Measurements from ENCODE around the gene PHF14.

The PHF14 gene

GRCh38 chr7:11082121-11082520 is 108.4 kb downstream of the PHF14 start:
- Histone ChIP-seq H3K4me1 (ENCODE audit: insufficient read depth, low read length) (no peaks in the 10 kb centered on the region), H2AFZ (ENCODE audit: low read depth, low read length) (no peak overlapping the region), H3K36me3 (ENCODE audit: insufficient read depth, low read length) (peaks cover 4% of the 10 kb centered on the region), H3K4me3 (ENCODE audit: low read length) (no peak overlapping the region), H3K27me3 (ENCODE audit: insufficient read depth, low read length) (no peaks in the 10 kb centered on the region), H3K9me3 (ENCODE audit: low read length) (peaks cover 3% of the 10 kb centered on the region)

- Histone ChIP-seq H3K9me3 (ENCODE audit: low read length) (peaks cover 3% of the 10 kb centered on the region), H2AFZ (ENCODE audit: low read depth, low read length) (no peak overlapping the region), H3K27me3 (ENCODE audit: insufficient read depth, low read length) (no peaks in the 10 kb centered on the region), H3K4me3 (ENCODE audit: low read length) (no peak overlapping the region), H3K36me3 (ENCODE audit: insufficient read depth, low read length) (peaks cover 4% of the 10 kb centered on the region), H3K4me1 (ENCODE audit: insufficient read depth, low read length) (no peaks in the 10 kb centered on the region)
These were observed 109.0 kb downstream of the PHF14 start for GRCh38 chr7:11082552-11083213.

DNA sequence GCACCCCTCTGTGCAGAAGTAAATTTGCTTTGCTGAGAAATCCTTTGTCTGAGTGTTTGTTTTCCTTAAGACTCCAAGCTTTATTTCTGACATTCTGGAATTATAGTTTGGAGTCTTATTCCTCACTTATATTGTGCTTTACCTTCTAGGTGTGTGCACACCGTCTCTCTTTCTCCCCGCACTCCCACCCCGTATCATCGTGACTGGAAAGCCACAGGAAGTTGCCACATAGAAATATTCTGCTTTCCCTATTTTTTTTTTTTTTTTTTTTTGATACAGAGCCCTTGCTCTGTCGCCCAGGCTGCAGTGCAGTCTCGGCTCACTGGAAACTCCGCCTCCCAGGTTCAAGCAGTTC is 109.5 kb downstream of the PHF14 start:
- no peak overlapping the region for H2AFZ ChIP-seq (ENCODE audit: low read depth, low read length)
- H3K4me3 ChIP-seq (ENCODE audit: low read length) = no peak overlapping the region
- H3K4me1 ChIP-seq (ENCODE audit: insufficient read depth, low read length) = no peaks in the 10 kb centered on the region
- no peaks in the 10 kb centered on the region for H3K27me3 ChIP-seq (ENCODE audit: insufficient read depth, low read length)
- H3K9me3 ChIP-seq (ENCODE audit: low read length) = peaks cover 3% of the 10 kb centered on the region
- peaks cover 6% of the 10 kb centered on the region for H3K36me3 ChIP-seq (ENCODE audit: insufficient read depth, low read length)

DNA sequence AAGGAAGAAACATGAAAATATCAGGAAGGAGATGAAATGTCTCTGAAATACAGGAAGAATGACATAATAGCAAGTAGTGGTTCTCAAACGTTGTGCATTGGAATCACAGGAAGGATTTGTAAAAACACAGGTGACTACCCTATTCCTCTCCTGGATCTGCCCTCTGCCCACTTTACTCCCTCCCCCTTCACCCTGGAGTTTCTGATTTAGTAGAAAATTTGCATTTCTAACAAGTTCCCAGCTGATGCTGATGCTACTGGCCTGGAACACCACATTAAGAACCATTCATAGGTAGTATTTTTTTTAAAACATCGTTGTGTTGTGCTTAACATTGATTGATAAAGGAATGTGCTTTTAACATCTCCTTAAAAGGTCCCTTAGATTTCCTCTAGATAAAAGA is 130.9 kb downstream of the PHF14 start:
- Histone ChIP-seq H2AFZ (ENCODE audit: low read depth, low read length) (no peak overlapping the region), H3K27me3 (ENCODE audit: insufficient read depth, low read length) (no peaks in the 10 kb centered on the region), H3K36me3 (ENCODE audit: insufficient read depth, low read length) (peaks cover 6% of the 10 kb centered on the region), H3K9me3 (ENCODE audit: low read length) (no peaks in the 10 kb centered on the region), H3K4me3 (ENCODE audit: low read length) (no peak overlapping the region), H3K4me1 (ENCODE audit: insufficient read depth, low read length) (no peaks in the 10 kb centered on the region)

GRCh38 chr7:11109659-11110058 is 136.0 kb downstream of the PHF14 start:
- Histone ChIP-seq H3K4me1 (ENCODE audit: insufficient read depth, low read length) (no peaks in the 10 kb centered on the region), H3K36me3 (ENCODE audit: insufficient read depth, low read length) (peaks cover 8% of the 10 kb centered on the region), H3K4me3 (ENCODE audit: low read length) (no peak overlapping the region), H3K27me3 (ENCODE audit: insufficient read depth, low read length) (no peaks in the 10 kb centered on the region), H2AFZ (ENCODE audit: low read depth, low read length) (no peak overlapping the region), H3K9me3 (ENCODE audit: low read length) (no peaks in the 10 kb centered on the region)

DNA sequence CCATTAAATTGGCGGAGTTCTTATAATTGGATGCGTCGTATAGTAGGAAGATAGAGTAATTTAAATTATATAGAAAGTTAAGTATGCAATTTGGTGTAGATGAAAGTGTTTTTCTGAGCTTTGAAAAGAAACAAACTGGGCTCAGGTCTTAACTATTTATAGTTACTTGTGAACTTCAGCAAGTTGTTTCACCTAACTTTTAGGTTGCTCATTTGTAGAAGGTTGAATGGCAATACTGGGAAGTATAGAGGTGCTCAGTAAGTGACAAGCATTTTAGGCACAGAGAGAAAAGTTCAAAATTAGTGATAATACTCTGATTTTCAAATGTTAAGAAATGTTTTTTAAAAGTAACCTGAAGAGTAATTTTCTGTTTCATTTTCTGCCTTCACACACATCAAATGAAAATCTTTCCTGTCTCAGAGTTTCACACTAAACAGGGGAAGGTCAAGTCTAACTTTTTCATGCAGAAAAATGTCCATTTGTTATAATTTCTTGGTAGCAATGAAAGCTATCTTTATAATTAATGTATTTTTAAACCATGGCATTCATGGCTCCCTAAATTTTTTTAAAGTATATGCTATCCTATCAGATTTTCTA is 146.5 kb downstream of the PHF14 start:
- H3K9me3 ChIP-seq (ENCODE audit: low read length) = no peaks in the 10 kb centered on the region
- peaks cover 16% of the 10 kb centered on the region for H3K36me3 ChIP-seq (ENCODE audit: insufficient read depth, low read length)
- H2AFZ ChIP-seq (ENCODE audit: low read depth, low read length) = no peak overlapping the region
- no peak overlapping the region for H3K4me3 ChIP-seq (ENCODE audit: low read length)
- H3K27me3 ChIP-seq (ENCODE audit: insufficient read depth, low read length) = no peaks in the 10 kb centered on the region
- H3K4me1 ChIP-seq (ENCODE audit: insufficient read depth, low read length) = no peaks in the 10 kb centered on the region

DNA sequence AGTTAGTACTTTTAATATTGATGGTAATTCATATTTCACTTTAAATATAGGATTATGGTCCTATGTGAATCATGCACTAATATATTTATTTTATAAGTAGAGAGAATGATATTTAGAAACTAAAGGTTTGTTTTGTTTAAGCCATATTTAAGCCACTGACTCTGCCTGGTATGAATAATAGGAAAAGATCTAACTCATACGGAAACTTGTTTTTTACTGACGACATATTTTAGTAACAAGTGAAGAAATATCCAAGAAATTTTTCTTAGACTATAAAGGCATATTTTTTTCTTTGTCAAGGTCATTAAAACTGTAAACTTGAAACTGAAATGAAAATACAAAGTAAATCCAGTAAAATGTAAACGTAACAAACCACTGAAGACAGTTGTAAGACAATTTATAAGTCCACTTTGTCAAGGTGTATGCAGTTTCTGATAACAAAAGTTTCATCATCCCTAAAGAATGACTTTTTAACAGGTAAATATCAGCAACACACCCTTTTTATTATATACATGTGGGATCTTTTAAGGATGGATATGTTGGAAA is 147.1 kb downstream of the PHF14 start:
- Histone ChIP-seq H3K27me3 (ENCODE audit: insufficient read depth, low read length) (no peaks in the 10 kb centered on the region), H3K36me3 (ENCODE audit: insufficient read depth, low read length) (peaks cover 13% of the 10 kb centered on the region), H3K4me1 (ENCODE audit: insufficient read depth, low read length) (no peaks in the 10 kb centered on the region), H3K4me3 (ENCODE audit: low read length) (no peak overlapping the region), H3K9me3 (ENCODE audit: low read length) (no peaks in the 10 kb centered on the region), H2AFZ (ENCODE audit: low read depth, low read length) (no peak overlapping the region)

DNA sequence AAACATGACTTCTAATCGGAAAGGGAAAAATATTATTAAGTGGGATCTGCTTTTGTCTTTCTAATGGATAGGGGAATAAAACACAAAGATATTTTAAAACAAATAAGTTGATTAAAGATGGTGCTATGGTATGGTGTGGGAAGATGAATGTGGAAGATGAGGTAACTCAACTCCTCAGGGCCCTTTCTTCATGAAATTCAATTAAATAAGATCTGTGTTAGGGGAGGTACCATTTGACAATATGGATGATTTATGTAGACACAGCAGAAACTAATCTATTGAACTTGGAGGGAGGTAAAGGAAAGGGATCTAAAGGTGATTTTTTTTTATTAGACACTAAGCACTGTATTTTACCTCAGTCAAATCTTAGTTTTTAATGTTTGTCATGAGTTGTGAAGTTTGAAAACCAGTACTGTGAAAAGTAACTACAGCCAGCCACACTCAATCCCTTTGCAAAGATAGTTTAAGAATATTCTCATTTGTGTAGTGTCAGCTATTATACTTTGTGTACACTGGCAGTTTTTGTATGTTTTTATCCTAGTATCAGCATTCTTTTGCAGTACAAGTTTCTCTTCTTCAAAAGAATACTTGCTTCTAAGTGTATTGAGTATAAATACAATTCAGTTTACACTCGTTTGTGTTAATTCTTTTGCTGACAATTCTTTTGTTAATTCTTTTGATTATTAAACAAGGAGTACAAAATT is 151.3 kb downstream of the PHF14 start:
- Histone ChIP-seq H3K9me3 (ENCODE audit: low read length) (no peaks in the 10 kb centered on the region), H3K27me3 (ENCODE audit: insufficient read depth, low read length) (no peaks in the 10 kb centered on the region), H3K4me3 (ENCODE audit: low read length) (no peak overlapping the region), H3K36me3 (ENCODE audit: insufficient read depth, low read length) (peaks cover 7% of the 10 kb centered on the region), H3K4me1 (ENCODE audit: insufficient read depth, low read length) (no peaks in the 10 kb centered on the region), H2AFZ (ENCODE audit: low read depth, low read length) (no peak overlapping the region)

GRCh38 chr7:11127114-11127785 is 153.6 kb downstream of the PHF14 start:
- Histone ChIP-seq H3K27me3 (ENCODE audit: insufficient read depth, low read length) (no peaks in the 10 kb centered on the region), H3K4me1 (ENCODE audit: insufficient read depth, low read length) (no peaks in the 10 kb centered on the region)

GRCh38 chr7:11127988-11128387 is 154.3 kb downstream of the PHF14 start:
- Histone ChIP-seq H3K27me3 (ENCODE audit: insufficient read depth, low read length) (no peaks in the 10 kb centered on the region), H3K4me3 (ENCODE audit: low read length) (no peak overlapping the region), H3K4me1 (ENCODE audit: insufficient read depth, low read length) (no peaks in the 10 kb centered on the region), H2AFZ (ENCODE audit: low read depth, low read length) (no peak overlapping the region), H3K9me3 (ENCODE audit: low read length) (no peaks in the 10 kb centered on the region), H3K36me3 (ENCODE audit: insufficient read depth, low read length) (peaks cover 4% of the 10 kb centered on the region)

More at GRCh38 chr7:11127114-11127785, 153.6 kb downstream of the PHF14 start:
- Histone ChIP-seq H3K9me3 (ENCODE audit: low read length) (no peaks in the 10 kb centered on the region), H2AFZ (ENCODE audit: low read depth, low read length) (no peak overlapping the region), H3K4me3 (ENCODE audit: low read length) (no peak overlapping the region), H3K36me3 (ENCODE audit: insufficient read depth, low read length) (peaks cover 7% of the 10 kb centered on the region)

- Histone ChIP-seq H3K9me3 (ENCODE audit: low read length) (no peaks in the 10 kb centered on the region), H3K4me3 (ENCODE audit: low read length) (no peak overlapping the region), H3K27me3 (ENCODE audit: insufficient read depth, low read length) (no peaks in the 10 kb centered on the region), H3K4me1 (ENCODE audit: insufficient read depth, low read length) (no peaks in the 10 kb centered on the region), H2AFZ (ENCODE audit: low read depth, low read length) (no peak overlapping the region), H3K36me3 (ENCODE audit: insufficient read depth, low read length) (peaks cover 4% of the 10 kb centered on the region)
These were observed 154.8 kb downstream of the PHF14 start for GRCh38 chr7:11128498-11128897.

DNA sequence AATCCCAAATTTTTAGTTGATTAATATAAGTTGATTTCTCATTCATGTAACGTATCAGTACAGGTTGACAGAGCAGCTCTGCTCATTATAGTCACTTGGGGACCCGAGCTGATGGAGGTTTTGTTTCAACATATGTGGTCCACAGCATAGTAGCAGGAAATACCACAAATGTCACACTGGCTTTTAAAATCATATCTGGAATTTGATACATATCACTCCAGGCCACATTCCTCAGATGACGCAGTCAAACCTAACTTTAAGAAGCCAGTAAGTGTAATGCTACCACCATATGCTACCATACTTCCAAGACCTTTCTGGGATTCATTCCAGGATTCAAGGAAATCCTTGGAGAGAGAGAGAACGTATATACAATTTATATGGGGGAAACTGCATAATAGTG is 156.3 kb downstream of the PHF14 start:
- no peaks in the 10 kb centered on the region for H3K9me3 ChIP-seq (ENCODE audit: low read length)
- H3K4me1 ChIP-seq (ENCODE audit: insufficient read depth, low read length) = no peaks in the 10 kb centered on the region
- no peak overlapping the region for H2AFZ ChIP-seq (ENCODE audit: low read depth, low read length)
- H3K4me3 ChIP-seq (ENCODE audit: low read length) = no peak overlapping the region
- peaks cover 5% of the 10 kb centered on the region for H3K36me3 ChIP-seq (ENCODE audit: insufficient read depth, low read length)
- no peaks in the 10 kb centered on the region for H3K27me3 ChIP-seq (ENCODE audit: insufficient read depth, low read length)

- no peak overlapping the region for H3K4me3 ChIP-seq (ENCODE audit: low read length)
- H3K36me3 ChIP-seq (ENCODE audit: insufficient read depth, low read length) = peaks cover 3% of the 10 kb centered on the region
- no peaks in the 10 kb centered on the region for H3K27me3 ChIP-seq (ENCODE audit: insufficient read depth, low read length)
- H3K9me3 ChIP-seq (ENCODE audit: low read length) = no peaks in the 10 kb centered on the region
- H3K4me1 ChIP-seq (ENCODE audit: insufficient read depth, low read length) = no peaks in the 10 kb centered on the region
- H2AFZ ChIP-seq (ENCODE audit: low read depth, low read length) = no peak overlapping the region
These were observed 156.9 kb downstream of the PHF14 start for GRCh38 chr7:11130601-11131000.
